Glutamatergic neuron (in vitro differentiated cells): ENCODE measurements around the gene CUL4B. TPM values are rescaled to one million over a fixed set of nuclear protein-coding genes. Genes with fewer than 3 reads are reported as not detected.

Experiments used
- DNase-seq: peaks from one replicate; pipeline ENCODE4 v3.0.0; 2022
- H3K27ac Mint-ChIP-seq: one replicate; pipeline ENCODE4 v1.8.0; 2020; ENCODE audit warnings: mild to moderate bottlenecking, mixed read lengths, inconsistent platforms; ENCODE audit not compliant: unreplicated experiment
- H3K27me3 Mint-ChIP-seq: one replicate; pipeline ENCODE4 v1.8.0; 2020; ENCODE audit warnings: mild to moderate bottlenecking, moderate library complexity, mixed read lengths, inconsistent platforms; ENCODE audit not compliant: unreplicated experiment
- H3K36me3 Mint-ChIP-seq: one replicate; pipeline ENCODE4 v1.8.0; 2020; ENCODE audit warnings: mild to moderate bottlenecking, mixed read lengths, inconsistent platforms; ENCODE audit not compliant: unreplicated experiment
- H3K4me1 Mint-ChIP-seq: one replicate; pipeline ENCODE4 v1.8.0; 2020; ENCODE audit warnings: mild to moderate bottlenecking, low read depth, mixed read lengths, inconsistent platforms; ENCODE audit not compliant: unreplicated experiment
- H3K4me3 Mint-ChIP-seq: one replicate; pipeline ENCODE4 v1.8.0; 2020; ENCODE audit warnings: mild to moderate bottlenecking, mixed read lengths, inconsistent platforms; ENCODE audit not compliant: unreplicated experiment
- H3K9me3 Mint-ChIP-seq: one replicate; pipeline ENCODE4 v1.8.0; 2020; ENCODE audit warnings: mild to moderate bottlenecking, moderate library complexity, mixed read lengths, inconsistent platforms; ENCODE audit not compliant: unreplicated experiment
- CTCF ChIP-seq: fragments of 200-600 bp; sonication (generic); IDR thresholded peaks from one replicate; pipeline ENCODE4 v1.5.0; 2021; ENCODE audit not compliant: partially characterized antibody, unreplicated experiment
- total RNA-seq: library from RNA; stranded (reverse); fragmentation: NEBNext Ultra II Directional; extraction: Animal tissue kit (Norgen Biotek cat#: 25700); gene quantifications from one replicate; pipeline ENCODE4 v1.2.1, GENCODE V29; 2021; ENCODE audit not compliant: unreplicated experiment

The CUL4B gene
- total RNA-seq, 1 donor from 2014 or later: 33.0 TPM

GRCh38 chrX:120559804-120560203, 958 bp downstream of the CUL4B start:
- Mint-ChIP-seq H3K4me1 (peaks cover 3% of the 10 kb centered on the region), H3K9me3 (no peaks in the 10 kb centered on the region), H3K27ac (peak overlapping the region; percentile 96)

DNA sequence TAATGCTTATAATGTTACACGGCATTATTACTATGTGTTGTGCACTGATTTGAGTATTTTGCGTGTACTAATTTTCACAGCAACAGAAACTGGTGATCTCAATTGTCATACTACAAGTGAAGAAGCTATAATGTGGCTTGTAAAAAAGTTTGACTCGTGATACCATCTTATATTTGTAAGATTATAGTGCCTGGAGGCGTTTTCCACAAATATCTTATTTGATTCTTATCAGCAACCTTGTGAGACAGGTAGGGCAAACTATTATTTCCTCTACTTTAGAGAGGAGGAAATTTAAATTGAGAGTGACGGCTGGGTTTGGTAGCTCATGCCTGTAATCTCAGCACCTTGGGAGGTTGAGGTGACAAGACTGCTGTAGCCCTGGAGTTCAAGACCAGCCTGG, 4.5 kb downstream of the CUL4B start:
- H3K36me3 Mint-ChIP-seq: no peaks in the 10 kb centered on the region
- peaks cover 3% of the 10 kb centered on the region for H3K4me1 Mint-ChIP-seq
- DNase-seq: no peak
- H3K27me3 Mint-ChIP-seq: no peaks in the 10 kb centered on the region
- TF ChIP-seq CTCF: no peak
- H3K4me3 Mint-ChIP-seq: no peak overlapping the region
- H3K9me3 Mint-ChIP-seq: no peaks in the 10 kb centered on the region
- H3K27ac Mint-ChIP-seq: no peak overlapping the region

More at GRCh38 chrX:120559804-120560203, 958 bp downstream of the CUL4B start:
- DNase-seq: no peak
- H3K27me3 Mint-ChIP-seq: no peaks in the 10 kb centered on the region
- H3K4me3 Mint-ChIP-seq: peak overlapping the region; percentile 94
- no peak for TF ChIP-seq CTCF
- no peaks in the 10 kb centered on the region for H3K36me3 Mint-ChIP-seq

GRCh38 chrX:120549483-120550452, 11.0 kb downstream of the CUL4B start:
- DNase-seq: no peak
- H3K9me3 Mint-ChIP-seq: no peaks in the 10 kb centered on the region
- peaks cover 2% of the 10 kb centered on the region for H3K27me3 Mint-ChIP-seq
- no peak overlapping the region for H3K4me3 Mint-ChIP-seq
- no peaks in the 10 kb centered on the region for H3K4me1 Mint-ChIP-seq
- no peak overlapping the region for H3K27ac Mint-ChIP-seq
- no peak for TF ChIP-seq CTCF
- no peaks in the 10 kb centered on the region for H3K36me3 Mint-ChIP-seq

DNA sequence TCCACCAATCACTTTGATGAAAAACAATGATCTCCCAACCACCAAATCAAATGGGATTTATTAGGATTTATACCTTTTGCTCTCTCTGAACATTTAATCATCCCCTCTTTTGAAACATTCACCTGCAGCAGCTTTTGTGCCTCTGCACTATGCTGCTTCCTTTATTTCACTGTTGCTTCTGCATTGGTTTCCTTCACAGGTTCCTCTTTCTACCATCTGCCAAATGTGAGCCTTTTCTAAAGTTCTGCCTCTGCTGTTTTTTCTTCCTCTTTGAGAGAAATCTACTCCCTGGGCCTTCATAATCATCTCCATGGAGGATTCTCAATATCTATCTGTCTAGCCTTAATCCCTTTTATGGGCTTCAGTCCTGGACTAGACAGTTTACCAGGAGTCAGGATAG, 24.7 kb downstream of the CUL4B start:
- DNase-seq: no peak
- Mint-ChIP-seq H3K9me3 (no peaks in the 10 kb centered on the region), H3K4me1 (no peaks in the 10 kb centered on the region), H3K4me3 (no peak overlapping the region), H3K27ac (no peak overlapping the region), H3K36me3 (no peaks in the 10 kb centered on the region), H3K27me3 (no peaks in the 10 kb centered on the region)
- TF ChIP-seq CTCF: no peak
